Gastroesophageal sphincter (tissue), 4 donors: ENCODE data around the gene SLC37A1. TPM values are rescaled to one million over a fixed set of nuclear protein-coding genes. Genes with fewer than 3 reads are reported as not detected.

ENCODE experiments used
- ATAC-seq: fragments of 150-250 bp; one replicate; pipeline ENCODE4 v1.9.1; 2016; ENCODE audit warnings: mild to moderate bottlenecking, moderate library complexity
- H3K27ac ChIP-seq, 4 donors: fragments of 200-600 bp; sonication (generic) in 3 of 4; 1 replicate in 3 of 4; 2 replicates in 1 of 4; pipeline ENCODE4 v1.5.1; 2016 to 2019
- H3K27me3 ChIP-seq: fragments of 200-600 bp; sonication (generic); one replicate; pipeline ENCODE4 v1.5.1; 2019
- H3K36me3 ChIP-seq, 2 donors: fragments of 200-600 bp; sonication (generic); one replicate each; pipeline ENCODE4 v1.5.1; 2019; ENCODE audit warnings: control low read depth in 1 of 2
- H3K4me1 ChIP-seq, 3 donors: fragments of 200-600 bp; sonication (generic); 1 replicate in 2 of 3; 2 replicates in 1 of 3; pipeline ENCODE4 v1.5.1; 2016 to 2019; ENCODE audit warnings: control low read depth in 2 of 3
- H3K4me3 ChIP-seq, 2 donors: fragments of 200-600 bp; sonication (generic); one replicate each; pipeline ENCODE4 v1.5.1; 2019; ENCODE audit warnings: mild to moderate bottlenecking in 1 of 2, moderate library complexity in 1 of 2
- H3K9me3 ChIP-seq, 3 donors: fragments of 200-600 bp; sonication (generic); one replicate each; pipeline ENCODE4 v1.5.1; 2017 to 2019; ENCODE audit warnings: control low read depth in 2 of 3
- CTCF ChIP-seq, 4 experiments: fragments of 200-600 bp in 2 of 4; fragments of 450-650 bp in 2 of 4; sonication (generic) in 1 of 4; IDR thresholded peaks; one replicate each; pipeline ENCODE4 v1.5.1; 2017 to 2019; ENCODE audit warnings: antibody characterized with exemption in 4 of 4, mild to moderate bottlenecking in 2 of 4, moderate library complexity in 2 of 4
- EP300 ChIP-seq: sonication (generic); formaldehyde crosslinking; IDR thresholded peaks from one replicate; pipeline ENCODE4 v1.6.1; 2017; ENCODE audit warnings: antibody characterized with exemption, mild to moderate bottlenecking
- POLR2A ChIP-seq, 2 donors: fragments of 450-650 bp; IDR thresholded peaks; one replicate each; pipeline ENCODE4 v1.6.1; 2017; ENCODE audit warnings: antibody characterized with exemption in 2 of 2, mild to moderate bottlenecking in 2 of 2, moderate library complexity in 1 of 2
- POLR2AphosphoS5 ChIP-seq: sonication (generic); formaldehyde crosslinking; IDR thresholded peaks from one replicate; pipeline ENCODE4 v1.6.1; 2017; ENCODE audit warnings: antibody characterized with exemption
- WGBS, 2 donors: methylation state at CpG; one replicate each; pipeline ENCODE4 v1.1.5; 2018; ENCODE audit warnings: low coverage in 1 of 2; 5-methylcytosine and 5-hydroxymethylcytosine counted together
- total RNA-seq, 4 donors: library from RNA; depleted of rRNA; stranded (reverse); fragments of >200 nt; gene quantifications; one replicate each; pipeline ENCODE4 v1.1.0, GENCODE V29; 2016

Gene SLC37A1
- total RNA-seq, 4 donors from 2014 or later: 3.7 to 7.8 (median 4.3) TPM

- no peak for TF ChIP-seq POLR2AphosphoS5
- no peak for TF ChIP-seq CTCF (IDR thresholded peaks at IDR 0.05)
- no peak for TF ChIP-seq POLR2A (IDR thresholded peaks at IDR 0.05)
- no peak for TF ChIP-seq EP300
- Histone ChIP-seq H3K36me3 (no peaks in the 10 kb centered on the region), H3K27ac (peak overlapping the region in 1 of 4 donors; percentile 22), H3K4me1 (peaks cover 0 to 17% (median 0%) of the 10 kb centered on the region in 3 donors), H3K9me3 (no peaks in the 10 kb centered on the region), H3K4me3 (no peak overlapping the region), H3K27me3 (peaks cover 8% of the 10 kb centered on the region)
- WGBS, 2 donors: 41 to 62% methylated on average over 3 to 5 of the region's 5 CpGs
- ATAC-seq: no peak
Measured at GRCh38 chr21:42486531-42486930, 27.1 kb upstream of the SLC37A1 start.

DNA sequence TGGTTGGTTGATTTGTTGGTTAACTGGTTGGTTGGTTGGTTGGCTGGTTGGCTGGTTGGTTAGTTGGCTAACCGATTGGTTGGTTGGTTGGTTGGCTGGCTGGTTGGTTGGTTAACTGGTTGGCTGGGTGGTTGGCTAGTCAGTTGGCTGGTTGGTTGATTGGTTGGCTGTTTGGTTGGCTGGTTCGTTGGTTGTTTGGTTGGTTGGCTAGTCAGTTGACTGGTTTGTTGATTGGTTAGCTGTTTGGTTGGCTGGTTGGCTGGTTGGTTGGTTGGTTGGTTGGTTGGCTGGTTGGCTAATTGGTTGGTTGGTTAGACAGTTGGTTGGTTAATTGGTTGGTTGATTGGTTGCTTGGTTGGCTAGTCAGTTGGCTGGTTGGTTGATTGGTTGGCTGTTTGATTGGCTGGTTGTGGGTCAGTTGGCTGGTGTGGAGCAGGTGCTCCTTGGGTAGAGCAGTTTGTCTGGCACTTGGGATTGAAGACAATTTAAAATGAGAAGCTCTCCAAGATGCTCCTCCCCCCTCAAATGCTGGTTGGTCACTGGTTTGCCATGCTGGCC is 24.6 kb upstream of the SLC37A1 start:
- Histone ChIP-seq H3K36me3 (no peaks in the 10 kb centered on the region), H3K27me3 (peaks cover 8% of the 10 kb centered on the region), H3K4me1 (peaks cover 0 to 17% (median 0%) of the 10 kb centered on the region in 3 donors), H3K27ac (no peak overlapping the region), H3K4me3 (no peak overlapping the region), H3K9me3 (no peaks in the 10 kb centered on the region)
- WGBS, 2 donors: 100% methylated on average over 1 of the region's 2 CpGs
- no peak for TF ChIP-seq POLR2AphosphoS5
- ATAC-seq: no peak

GRCh38 chr21:42489991-42490390 is 23.7 kb upstream of the SLC37A1 start:
- no peak overlapping the region for H3K27ac ChIP-seq
- H3K4me1 ChIP-seq: peaks cover 0 to 17% (median 0%) of the 10 kb centered on the region in 3 donors
- peaks cover 8% of the 10 kb centered on the region for H3K27me3 ChIP-seq
- 83% methylated on average over 4 of the region's 4 CpGs; no CpG with 5 or more reads in 1 of the 2 donors for WGBS, 2 donors
- ATAC-seq: no peak
- no peaks in the 10 kb centered on the region for H3K9me3 ChIP-seq
- no peak overlapping the region for H3K4me3 ChIP-seq
- H3K36me3 ChIP-seq: no peaks in the 10 kb centered on the region
- no peak for TF ChIP-seq EP300

- Histone ChIP-seq H3K4me1 (peaks cover 0 to 18% (median 0%) of the 10 kb centered on the region in 3 donors), H3K4me3 (no peak overlapping the region), H3K9me3 (no peaks in the 10 kb centered on the region), H3K36me3 (no peaks in the 10 kb centered on the region), H3K27ac (no peak overlapping the region), H3K27me3 (peaks cover 8% of the 10 kb centered on the region)
- no peak for ATAC-seq
- TF ChIP-seq POLR2A (IDR thresholded peaks at IDR 0.05) (no peak), EP300 (no peak), POLR2AphosphoS5 (no peak), CTCF (IDR thresholded peaks at IDR 0.05) (no peak)
Measured at GRCh38 chr21:42490720-42491119, 22.9 kb upstream of the SLC37A1 start.

DNA sequence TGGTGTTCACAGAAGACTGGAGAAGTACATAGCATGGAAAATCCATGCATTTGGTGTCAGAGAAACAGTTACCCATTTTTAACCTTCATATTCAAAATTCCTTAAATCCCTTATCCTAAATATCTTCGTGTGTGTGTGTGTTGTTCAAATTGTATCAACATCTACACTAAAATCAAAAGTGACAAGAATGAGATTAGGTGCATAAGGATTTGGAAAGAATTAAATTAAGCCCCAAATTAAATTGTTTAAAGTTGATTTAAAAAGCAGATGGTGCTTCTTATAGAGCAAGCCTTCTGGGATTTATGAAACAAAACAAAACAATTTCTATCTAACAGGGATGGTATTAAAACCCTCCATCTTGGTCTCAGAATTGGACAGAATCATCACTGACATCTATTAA is 22.3 kb upstream of the SLC37A1 start:
- no peak overlapping the region for H3K4me3 ChIP-seq
- no peaks in the 10 kb centered on the region for H3K36me3 ChIP-seq
- WGBS, 2 donors: 50 to 60% methylated on average over 1 of the region's 1 CpG
- no peak for ATAC-seq
- TF ChIP-seq CTCF (IDR thresholded peaks at IDR 0.05): no peak
- no peak for TF ChIP-seq EP300
- no peak for TF ChIP-seq POLR2AphosphoS5
- TF ChIP-seq POLR2A (IDR thresholded peaks at IDR 0.05): no peak
- H3K27ac ChIP-seq: no peak overlapping the region
- H3K4me1 ChIP-seq: peaks cover 0 to 14% (median 0%) of the 10 kb centered on the region in 3 donors
- H3K27me3 ChIP-seq: peaks cover 8% of the 10 kb centered on the region
- no peaks in the 10 kb centered on the region for H3K9me3 ChIP-seq

DNA sequence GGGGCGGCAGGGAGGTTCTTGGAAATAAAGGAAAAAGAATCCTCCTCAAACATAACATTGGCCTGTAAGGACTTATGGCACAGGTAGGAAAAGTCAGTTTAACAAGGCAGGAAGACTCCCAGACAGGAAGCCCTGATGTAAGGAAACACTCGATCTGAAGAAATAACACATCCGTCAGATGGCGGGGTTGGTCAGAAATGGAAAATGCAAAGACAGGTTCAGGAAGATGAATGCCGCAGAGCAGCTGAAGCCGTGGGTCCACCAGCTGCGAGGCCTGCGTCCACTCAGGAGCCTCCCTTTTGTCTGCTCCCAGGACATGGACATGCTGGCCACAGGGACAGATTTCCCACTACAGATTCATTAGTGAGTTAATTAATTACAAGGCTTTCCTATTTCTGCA is 21.5 kb upstream of the SLC37A1 start:
- 63 to 79% methylated on average over 5 to 8 of the region's 8 CpGs for WGBS, 2 donors
- Histone ChIP-seq H3K9me3 (no peaks in the 10 kb centered on the region), H3K27ac (no peak overlapping the region), H3K27me3 (peaks cover 8% of the 10 kb centered on the region), H3K4me1 (peaks cover 0 to 15% (median 0%) of the 10 kb centered on the region in 3 donors), H3K4me3 (no peak overlapping the region), H3K36me3 (no peaks in the 10 kb centered on the region)
- no peak for ATAC-seq
- TF ChIP-seq EP300 (no peak), POLR2AphosphoS5 (no peak), POLR2A (IDR thresholded peaks at IDR 0.05) (no peak), CTCF (IDR thresholded peaks at IDR 0.05) (no peak)
